Activated T-cell treated with anti-CD3 and anti-CD28 coated beads for 48 hours (primary cell): ENCODE measurements around the gene DOCK2.
"Not testable (repeated sequence)": the region's sequence is repeated elsewhere in the genome, so short reads cannot be mapped to it uniquely, and the experiment has no call there.

Source experiments
- DNase-seq: peaks from one replicate; pipeline ENCODE4 v3.0.0-alpha.2; 2020; ENCODE audit warnings: low read depth

Gene DOCK2

DNA sequence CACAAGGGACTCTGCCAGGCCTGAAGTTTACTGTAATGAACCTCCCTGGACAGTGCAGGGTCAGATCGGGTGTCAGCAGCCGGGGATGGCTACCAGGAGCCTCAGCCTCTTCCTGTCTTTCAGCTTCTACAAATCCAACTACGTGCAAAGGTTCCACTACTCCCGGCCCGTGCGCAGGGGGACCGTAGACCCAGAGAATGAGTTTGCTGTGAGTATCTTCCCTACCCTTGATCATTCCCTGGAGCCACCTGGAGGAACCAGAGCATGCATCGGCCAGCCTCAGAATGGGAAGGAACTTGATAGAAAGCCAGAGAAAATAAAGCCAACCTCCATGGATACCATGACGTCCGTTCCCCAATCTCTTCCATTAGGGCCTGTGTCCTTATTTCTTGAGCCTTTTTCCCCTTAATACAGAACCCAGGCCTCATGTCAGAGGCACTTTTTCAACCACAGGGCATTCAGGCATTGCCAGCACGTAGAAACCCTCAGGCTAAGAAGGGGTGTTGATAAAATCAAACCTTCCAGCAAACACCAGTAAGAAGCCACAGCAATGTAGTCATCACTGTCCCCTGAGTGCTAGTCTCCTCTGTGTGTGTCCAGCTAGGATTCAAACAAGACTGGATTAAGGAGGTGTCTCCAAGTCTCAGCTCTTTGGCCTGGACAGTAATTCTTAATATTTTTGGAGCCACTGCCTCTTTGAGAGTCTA is 419.6 kb downstream of the DOCK2 start:
- DNase-seq: no peak

DNA sequence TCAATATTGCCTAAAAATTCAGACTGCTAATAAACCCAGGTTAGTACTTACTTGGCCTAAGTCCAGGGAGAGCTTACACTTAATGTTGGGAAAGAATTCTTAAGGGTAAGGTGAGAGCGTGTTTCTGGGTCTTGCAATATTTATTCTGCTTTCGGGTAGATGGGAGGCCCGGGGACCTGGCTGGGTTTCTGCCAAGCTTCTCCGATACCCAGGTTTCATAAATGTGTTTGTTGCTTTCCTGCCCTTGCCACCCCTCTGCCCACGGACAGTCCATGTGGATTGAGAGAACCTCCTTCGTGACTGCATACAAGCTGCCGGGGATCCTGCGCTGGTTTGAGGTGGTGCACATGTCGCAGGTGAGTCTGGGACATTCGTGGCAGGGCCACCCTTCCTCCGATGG is 420.2 kb downstream of the DOCK2 start:
- no peak for DNase-seq

- DNase-seq: no peak
Observed at GRCh38 chr5:170059221-170059620, 422.1 kb downstream of the DOCK2 start.

DNA sequence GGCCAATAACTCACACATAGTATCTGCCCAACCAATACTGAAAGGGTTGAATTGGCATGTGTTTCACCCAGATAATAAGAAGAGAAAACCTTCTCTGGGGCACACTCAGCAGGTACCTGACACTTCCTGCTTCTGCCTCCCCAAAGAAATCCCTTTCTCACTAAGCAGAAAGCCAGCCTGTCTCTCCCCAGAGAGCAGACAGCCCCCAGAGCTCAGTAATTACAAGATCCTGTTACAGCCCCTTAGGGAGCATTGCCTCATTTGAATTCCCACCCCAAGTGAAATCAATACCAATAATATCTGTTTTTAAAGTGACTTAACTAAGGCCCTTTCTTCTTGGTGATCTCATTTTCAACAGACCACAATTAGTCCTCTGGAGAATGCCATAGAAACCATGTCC is 430.1 kb downstream of the DOCK2 start:
- DNase-seq: no peak

DNA sequence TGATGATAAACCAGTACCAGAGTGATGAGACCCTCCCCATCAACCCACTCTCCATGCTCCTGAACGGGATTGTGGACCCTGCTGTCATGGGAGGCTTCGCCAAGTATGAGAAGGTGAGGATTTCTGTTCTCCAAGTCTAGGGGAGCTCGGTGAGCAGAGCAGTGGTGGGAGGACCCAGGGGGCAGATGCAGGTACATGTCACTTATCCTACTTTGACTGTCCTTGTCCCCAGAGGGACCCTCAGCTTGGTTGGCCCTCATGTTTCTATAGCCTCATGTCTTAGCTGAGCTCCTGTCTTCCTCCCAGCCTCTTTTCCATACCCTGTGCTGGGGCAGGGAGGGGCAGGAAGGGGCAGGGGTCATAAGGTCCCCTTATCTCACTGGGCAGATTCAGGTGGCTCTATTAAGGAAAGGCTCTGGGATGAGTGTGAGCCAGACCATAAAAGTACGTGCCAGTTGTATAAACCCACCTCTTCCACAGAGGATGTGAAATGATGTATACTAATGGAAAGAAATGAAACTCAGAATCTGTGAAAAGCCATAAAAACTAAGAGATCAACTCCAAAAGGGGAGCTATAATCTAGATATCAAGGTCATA is 430.6 kb downstream of the DOCK2 start:
- no peak for DNase-seq

GRCh38 chr5:170069512-170069911 is 432.4 kb downstream of the DOCK2 start:
- DNase-seq: no peak

DNA sequence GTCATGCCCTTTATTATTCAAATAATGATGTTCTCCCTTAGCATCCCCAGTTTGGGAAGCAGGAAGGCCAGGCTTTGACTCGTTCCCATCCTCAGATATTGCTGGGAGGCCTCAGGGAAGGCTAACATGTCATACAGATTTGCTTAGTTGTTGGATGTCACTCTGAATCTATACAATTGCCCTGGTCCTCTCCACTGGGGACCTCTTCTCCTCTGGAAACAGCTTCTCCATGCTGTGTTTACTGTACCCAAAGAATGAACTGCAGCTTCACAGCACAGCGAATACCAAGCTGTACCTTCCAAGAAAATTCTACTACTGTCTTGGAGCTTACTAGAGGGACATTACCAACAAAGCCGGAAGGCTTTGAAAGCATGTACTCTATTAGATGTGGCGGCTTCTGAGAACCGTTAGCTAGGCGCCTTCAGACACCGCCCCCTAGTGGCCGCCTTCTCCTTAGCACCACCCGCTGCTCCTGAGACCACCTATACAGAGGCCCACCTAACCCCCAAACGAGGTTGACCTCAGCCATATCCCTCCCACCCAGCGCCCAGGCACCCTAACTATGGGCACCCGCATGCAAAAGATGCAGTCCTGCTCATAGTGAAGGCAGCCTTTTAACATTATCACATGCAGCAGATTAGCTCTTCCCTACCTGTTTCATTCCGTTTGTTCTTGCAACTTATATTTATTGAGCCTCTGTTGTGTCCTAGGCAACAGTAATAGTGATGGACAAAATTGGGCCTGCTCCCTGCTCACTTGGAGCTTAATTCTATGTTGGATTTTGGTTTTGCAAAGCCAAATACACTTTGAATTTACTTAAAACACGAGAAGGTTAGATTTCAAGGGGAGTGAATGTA is 433.7 kb downstream of the DOCK2 start:
- DNase-seq: peak; percentile 11

GRCh38 chr5:170071748-170072147 is 434.7 kb downstream of the DOCK2 start:
- no peak for DNase-seq

DNA sequence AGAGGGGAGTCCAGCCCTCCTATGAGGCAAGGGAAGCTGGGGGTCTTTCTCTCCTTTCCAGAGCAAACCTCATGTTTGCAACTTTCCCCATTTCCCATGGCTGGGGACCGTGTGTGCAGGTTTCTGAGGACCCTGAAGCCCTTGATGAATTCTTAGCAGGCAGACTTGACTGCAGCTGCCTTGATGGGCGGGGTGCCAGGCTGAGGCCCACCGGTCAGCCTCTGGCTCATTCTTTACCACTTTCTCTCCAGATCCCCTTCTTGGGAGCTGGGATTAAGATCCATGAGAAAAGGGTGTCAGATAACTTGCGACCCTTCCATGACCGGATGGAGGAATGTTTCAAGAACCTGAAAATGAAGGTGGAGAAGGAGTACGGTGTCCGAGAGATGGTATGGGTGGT is 438.6 kb downstream of the DOCK2 start:
- DNase-seq: no peak

DNA sequence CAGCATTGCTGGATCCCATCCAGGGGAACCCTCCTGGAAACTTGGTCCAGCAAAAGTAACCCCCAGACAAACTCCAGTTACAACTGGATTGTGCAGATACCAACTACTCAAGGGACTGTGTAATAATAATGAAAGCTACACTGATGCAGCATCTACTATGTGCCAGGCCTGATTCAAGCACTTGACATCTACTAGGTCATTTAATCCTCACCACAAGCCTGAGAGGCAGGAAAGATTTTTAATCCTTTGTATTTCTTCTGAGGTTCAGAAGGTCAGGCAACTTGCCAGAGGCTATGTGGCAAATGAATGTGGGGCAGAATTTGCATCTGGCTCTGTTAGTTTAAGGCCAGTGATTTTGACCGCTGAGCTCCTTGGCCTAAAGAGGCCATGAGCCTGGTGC is 439.1 kb downstream of the DOCK2 start:
- DNase-seq: no peak

GRCh38 chr5:170076739-170077138 is 439.7 kb downstream of the DOCK2 start:
- no peak for DNase-seq

DNA sequence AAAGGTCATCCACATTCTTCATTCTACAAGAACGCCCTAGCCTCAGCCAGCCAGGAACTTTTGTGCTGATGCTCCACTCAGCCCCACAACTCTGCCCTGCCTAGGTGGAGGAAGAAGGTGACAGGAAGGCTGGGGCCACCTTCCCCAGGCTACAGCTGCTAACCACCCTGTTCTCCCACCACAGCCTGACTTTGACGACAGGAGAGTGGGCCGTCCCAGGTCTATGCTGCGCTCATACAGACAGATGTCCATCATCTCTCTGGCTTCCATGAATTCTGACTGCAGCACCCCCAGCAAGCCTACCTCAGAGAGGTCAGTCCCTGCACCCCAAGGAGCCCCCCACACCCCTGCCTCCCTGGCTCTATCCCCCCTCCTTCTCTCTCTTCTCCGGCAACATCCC is 440.5 kb downstream of the DOCK2 start:
- DNase-seq: no peak

- DNase-seq: no peak
Observed at GRCh38 chr5:170078458-170078857, 441.4 kb downstream of the DOCK2 start.

- DNase-seq: no peak
Observed at GRCh38 chr5:170078931-170079330, 441.9 kb downstream of the DOCK2 start.

GRCh38 chr5:170080217-170080616 is 443.1 kb downstream of the DOCK2 start:
- DNase-seq: no peak

DNA sequence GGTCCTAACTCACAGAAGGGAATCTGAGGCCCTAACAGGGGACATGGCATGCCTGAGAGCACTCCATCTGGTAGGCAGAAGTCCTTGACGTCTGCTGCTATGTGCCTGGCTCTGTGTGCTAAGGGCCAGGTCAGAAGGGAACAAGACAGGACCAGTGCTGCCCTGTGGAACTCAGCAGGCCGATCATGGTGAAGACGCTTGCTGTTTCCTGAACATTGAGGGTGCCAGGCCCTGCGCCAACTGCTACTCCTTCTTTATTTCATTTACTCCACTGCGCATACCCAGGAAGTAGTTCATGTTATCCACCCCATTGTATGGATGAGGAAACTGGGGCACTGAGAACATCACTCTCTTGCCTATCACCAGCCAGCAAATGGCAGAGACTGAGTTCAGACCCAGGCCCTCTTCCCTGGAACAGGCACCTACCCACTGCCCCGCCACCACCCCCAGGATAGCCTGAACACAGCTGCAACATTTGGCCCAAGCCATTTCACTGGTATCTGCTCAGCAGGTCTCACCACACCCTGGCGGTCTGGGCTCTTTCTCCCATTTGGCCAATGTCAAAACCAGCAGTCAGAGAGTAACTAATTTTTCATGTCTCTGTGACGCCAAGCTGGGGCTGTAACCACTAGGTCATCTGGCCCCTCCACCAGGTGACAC is 443.8 kb downstream of the DOCK2 start:
- no peak for DNase-seq

GRCh38 chr5:170081616-170082015 is 444.5 kb downstream of the DOCK2 start:
- DNase-seq: no peak

GRCh38 chr5:170082701-170083100 is 445.6 kb downstream of the DOCK2 start:
- DNase-seq: no peak

GRCh38 chr5:170087168-170087817 is 450.2 kb downstream of the DOCK2 start:
- no peak for DNase-seq

DNA sequence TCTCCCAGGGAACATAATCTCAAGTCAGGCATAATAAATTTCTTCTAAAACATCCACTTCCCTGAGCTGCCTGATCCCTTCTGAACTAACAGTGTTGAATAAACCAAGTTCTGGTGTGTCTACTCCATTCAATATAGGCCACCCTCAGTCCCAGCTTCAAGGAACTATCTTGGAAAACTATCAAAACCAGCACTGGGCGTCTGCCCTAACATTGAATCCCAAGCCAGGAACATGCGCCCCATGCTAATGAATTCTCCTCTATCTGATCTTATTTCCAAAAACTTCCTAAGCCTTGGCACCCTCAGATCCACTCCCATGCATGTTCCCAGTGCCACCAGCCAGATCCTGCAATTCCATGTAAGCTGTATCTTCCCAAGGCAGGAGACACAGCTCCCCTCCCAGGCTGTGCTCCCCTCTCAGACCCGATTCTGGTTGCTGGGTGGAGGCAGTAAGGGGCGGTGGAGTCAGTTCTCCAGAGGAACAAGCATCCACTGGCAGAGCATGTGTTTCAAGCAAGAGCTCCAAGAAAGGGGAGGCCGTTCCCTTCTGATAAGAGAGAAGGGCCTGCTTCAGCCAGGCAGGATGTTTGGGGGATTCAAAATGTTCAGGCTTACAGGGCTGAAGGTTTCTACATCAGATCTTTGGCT is 455.5 kb downstream of the DOCK2 start:
- DNase-seq: no peak

DNA sequence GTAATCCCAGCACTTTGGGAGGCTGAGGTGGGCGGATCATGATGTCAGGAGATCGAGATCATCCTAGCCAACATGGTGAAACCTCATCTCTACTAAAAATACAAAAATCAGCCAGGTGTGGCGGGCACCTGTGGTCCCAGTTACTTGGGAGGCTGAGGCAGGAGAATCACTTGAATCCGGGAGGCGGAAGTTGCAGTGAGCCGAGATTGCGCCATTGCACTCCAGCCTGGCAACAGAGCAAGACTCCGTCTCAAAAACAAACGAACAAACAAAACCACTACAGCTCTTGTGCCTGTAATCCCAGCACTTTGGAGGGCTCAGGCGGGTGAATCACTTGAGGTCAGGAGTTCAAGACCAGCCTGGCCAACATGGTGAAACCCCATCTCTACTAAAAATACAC is 457.3 kb downstream of the DOCK2 start:
- not testable (repeated sequence) for DNase-seq

DNA sequence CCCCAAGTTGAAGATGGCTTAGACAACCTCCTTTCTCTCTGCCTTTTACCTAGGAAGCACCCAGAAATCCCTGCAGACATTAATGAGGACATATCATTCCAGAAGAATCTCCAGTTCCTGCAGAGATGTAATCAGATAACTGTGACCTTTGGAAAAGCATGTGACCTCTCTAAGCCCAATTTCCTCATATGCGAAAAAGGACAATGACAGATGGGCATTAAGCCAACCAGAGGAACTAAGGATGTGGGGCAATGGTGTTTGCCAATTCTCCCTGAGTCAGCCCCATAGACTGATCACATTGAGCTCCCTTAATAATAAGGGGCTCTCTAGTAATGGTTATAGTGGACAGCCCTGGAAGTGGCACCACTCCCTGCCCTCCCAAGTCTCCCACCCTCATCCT is 458.6 kb downstream of the DOCK2 start:
- no peak for DNase-seq
